ENCODE data around the gene RBM33.
A peak's percentile ranks its signal among the peaks of the same experiment; 100 is the strongest.

The RBM33 gene

GRCh38 chr7:155747209-155747608 lies 102.7 kb downstream of the RBM33 start:
- DNase-seq (ENCODE audit: low spot score) = no peak

DNA sequence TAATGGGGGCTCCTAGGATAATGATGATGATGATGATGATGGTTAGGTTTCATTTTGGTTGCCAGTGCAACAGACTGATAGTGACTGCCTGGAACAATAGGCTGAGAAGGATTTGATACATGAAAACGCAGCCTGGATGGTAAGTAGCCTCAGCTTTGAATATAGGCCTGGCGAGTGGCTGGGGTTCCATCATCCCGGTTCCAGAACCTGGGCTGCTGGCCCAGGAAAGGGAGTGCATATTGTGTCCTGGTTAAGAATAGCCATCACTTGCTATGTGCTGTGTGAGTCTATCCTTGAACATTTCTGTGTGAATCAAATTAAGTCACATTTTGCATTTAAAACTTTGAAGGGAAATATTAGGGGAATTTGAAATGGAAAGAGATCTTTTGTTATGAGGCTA lies 105.1 kb downstream of the RBM33 start:
- peak; percentile 78 for DNase-seq (ENCODE audit: low spot score)

GRCh38 chr7:155750255-155751125 lies 106.0 kb downstream of the RBM33 start:
- peak; percentile 81 for DNase-seq (ENCODE audit: low spot score)

GRCh38 chr7:155751409-155751808 lies 106.9 kb downstream of the RBM33 start:
- DNase-seq (ENCODE audit: low spot score) = no peak

DNA sequence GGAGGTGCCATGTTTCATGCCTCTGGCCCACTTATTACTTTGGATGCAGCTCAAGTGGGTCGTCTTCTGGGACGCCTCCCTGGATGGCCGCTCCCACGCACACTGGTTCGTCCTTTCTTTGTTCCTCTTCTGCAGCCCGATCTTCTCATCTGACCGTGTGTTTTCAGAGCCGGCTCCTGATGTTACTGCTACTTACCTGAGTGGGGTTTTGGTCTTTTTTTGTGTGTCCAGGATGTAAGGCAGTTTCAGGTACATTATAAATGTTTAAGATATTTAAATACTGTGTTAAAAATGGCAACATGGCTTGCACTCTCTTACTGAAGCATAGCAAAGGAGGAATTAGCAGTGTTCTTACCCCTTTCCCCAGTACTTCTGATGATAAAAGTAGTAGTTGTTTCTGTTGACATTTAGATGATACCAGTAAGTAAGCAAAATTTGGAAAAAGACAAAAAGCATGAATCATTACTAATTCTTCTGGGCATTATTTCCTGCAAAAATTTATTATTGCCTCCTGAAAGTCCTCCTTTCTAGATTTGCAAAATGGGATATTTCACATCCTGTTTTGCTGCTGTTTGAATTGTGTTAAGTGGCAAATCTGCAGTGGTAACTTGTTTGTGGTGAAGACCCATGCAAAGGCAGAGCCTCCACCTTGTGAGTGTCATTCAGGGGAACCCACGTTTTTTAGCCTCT lies 108.4 kb downstream of the RBM33 start:
- no peak for DNase-seq (ENCODE audit: low spot score)

- DNase-seq (ENCODE audit: low spot score) = peak; percentile 76
Observed at GRCh38 chr7:155753446-155753965, 109.0 kb downstream of the RBM33 start.

DNA sequence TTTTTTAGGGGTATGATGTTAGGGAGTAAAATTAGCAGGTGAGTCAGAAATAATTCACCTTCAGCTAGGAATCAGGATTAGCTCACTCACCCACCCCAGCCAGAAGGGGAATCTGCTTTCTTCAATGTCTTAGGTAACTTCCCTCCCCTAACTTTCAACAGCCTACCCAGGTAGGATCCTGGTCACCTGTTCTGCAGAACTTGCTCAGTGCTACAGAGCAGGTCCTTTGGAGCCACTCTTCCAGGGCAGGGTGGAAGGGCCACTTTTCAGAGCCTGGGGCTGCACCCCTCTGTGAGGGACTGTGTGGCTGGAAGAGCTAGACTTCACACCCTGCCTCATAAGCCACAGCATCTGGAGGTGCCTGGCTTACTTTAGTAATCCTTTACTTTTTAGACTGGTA lies 109.7 kb downstream of the RBM33 start:
- no peak for DNase-seq (ENCODE audit: low spot score)

DNA sequence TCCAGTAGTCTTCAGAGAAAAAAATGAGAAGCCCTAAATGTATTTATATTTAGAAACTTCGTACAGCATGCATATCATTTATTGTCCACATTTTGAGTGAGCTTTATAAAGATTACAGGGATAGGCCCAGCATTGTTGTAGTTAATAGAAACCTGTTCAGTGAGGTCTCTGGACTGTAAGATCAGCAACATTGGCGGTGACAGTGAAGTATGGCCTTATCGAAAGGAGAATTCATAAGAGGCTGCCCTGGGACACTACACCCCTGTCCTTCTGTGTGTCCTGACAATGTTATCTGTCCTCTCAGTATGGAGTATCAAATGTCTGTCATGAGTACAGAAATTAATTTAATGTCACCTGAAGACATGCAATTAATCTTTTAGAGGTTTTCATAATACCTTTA lies 110.6 kb downstream of the RBM33 start:
- no peak for DNase-seq (ENCODE audit: low spot score)

- DNase-seq (ENCODE audit: low spot score) = no peak
Observed at GRCh38 chr7:155756322-155756721, 111.9 kb downstream of the RBM33 start.

DNA sequence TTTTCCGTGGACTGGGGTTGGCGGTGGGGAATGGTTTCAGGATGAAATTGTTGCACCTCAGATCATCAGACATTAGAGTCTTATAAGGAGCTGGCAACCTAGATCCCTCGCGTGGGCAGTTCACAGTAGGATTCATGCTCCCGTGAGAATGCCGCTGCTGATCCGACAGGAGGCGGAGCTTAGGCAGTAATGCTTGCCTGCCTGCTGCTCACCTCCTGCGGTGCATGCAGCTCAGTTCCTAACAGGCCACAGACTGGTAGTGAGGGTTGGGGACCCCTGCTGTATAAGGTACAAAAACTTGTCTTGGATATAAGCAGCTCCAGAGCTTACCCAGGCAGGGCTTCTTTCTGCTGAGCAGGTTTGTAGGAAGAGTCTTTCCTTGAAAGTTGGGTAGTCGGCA lies 113.9 kb downstream of the RBM33 start:
- no peak for DNase-seq (ENCODE audit: low spot score)

GRCh38 chr7:155759740-155760430 lies 115.4 kb downstream of the RBM33 start:
- DNase-seq (ENCODE audit: low spot score) = no peak

DNA sequence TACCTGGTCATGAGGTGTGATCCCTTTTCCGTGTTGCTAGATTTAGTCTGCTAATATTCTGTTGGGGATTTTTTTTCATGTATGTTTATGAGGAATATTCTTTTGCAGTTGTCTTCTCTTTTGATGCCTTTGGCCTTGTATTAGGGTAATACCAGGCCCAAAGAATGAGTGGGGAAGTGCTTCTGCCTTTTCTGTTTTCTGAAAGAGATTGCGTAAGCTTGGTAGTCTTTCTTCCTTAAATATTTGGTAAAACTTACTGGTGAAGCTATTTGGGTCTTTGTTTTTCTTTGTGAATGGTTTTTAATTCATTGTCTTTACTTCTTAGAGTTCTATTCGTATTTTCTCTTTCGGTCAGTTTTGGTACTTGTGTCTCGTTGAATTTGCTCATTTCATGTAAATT lies 116.7 kb downstream of the RBM33 start:
- DNase-seq (ENCODE audit: low spot score) = no peak

- DNase-seq (ENCODE audit: low spot score) = no peak
Observed at GRCh38 chr7:155762036-155762435, 117.6 kb downstream of the RBM33 start.

DNA sequence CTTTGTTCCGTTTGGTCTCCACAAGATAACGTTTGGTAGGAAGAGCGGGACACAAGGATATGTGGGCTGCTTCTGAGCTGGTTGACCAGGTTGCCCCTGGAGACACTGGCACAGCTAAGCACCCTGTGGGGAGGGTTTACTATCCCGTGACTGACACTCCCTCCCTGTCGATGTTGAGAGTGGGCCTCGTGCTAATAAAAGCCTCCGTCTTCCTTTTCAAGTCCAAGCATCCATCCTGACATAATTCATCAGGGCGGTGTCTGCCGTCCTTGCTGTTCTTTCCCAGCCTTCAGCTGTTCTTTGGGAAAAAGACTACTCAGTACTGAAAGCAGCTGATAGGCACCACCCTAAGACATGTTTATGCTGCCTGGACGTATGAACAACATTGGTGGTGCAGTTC lies 118.2 kb downstream of the RBM33 start:
- peak; percentile 41 for DNase-seq (ENCODE audit: low spot score)

DNA sequence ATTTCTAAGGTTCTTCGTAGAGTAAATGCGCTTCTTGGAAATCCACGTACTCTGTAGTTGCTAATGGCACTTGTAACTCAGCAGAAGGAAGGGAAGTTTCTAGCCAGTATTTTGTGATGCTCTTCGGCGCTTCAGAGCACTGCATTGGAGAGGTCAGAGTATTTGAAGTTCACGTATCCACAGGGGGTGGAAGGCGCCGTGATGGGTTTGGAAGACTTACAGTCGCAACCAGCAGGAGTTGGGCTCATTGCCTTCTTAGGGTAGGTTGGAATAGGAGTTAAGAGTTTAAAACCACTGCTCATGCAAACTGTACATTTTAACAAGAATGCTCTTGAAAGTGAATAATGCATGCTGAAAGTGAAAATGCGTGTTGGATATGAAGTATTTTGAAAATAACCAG lies 118.7 kb downstream of the RBM33 start:
- peak; percentile 31 for DNase-seq (ENCODE audit: low spot score)

DNA sequence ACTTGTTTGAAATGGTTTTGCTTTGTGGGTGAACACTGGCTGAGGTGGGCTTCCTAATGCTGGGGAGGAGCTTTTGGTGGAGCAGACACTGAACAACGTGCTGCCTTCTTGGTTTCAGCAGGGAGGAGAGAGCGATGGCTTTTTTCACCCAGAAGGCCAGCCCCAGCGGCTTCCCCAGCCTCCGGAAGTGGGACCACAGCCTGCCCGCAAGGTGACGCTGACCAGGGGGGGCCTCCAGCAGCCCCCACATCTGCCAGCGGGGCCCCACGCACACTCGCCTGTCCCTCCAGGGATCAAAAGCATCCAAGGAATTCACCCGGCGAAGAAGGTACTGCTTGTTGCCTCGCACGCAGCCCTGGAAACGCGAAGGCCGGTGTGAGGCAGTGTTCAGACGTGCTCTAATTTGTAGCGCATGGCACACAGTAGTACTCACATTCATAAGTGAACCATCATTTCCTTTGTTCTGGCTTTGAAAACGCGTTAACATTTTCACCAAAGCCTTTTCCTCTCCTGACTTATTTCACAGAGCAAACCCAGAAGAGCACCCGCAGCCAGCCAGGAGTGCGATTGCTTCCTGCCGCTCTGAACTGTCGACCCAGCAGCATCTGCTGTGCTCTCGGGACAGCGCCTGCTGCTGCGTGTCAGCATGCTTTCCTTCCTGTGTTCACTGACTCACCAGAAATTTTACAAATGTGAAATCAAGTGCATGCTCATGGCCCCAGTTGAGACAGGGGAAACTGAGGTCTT lies 119.4 kb downstream of the RBM33 start:
- DNase-seq (ENCODE audit: low spot score) = peak; percentile 39

DNA sequence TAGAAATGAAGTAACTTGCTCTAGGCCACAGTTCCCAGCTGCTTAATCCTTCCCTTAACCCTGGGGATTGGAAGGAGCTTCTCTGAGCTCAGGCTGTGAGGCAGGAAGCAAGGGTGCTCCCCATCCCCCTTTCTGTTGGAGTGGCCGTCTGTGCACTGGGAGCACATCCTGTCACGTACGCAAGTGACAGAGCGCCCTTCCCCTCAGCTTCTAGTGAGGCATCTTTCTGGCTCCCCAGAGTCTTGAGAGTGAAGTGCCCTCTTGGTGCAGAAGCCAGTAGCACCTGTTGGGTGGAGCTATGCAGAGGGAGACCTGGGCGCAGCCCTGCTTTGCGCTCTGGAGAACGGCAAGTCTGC lies 120.0 kb downstream of the RBM33 start:
- DNase-seq (ENCODE audit: low spot score) = no peak

DNA sequence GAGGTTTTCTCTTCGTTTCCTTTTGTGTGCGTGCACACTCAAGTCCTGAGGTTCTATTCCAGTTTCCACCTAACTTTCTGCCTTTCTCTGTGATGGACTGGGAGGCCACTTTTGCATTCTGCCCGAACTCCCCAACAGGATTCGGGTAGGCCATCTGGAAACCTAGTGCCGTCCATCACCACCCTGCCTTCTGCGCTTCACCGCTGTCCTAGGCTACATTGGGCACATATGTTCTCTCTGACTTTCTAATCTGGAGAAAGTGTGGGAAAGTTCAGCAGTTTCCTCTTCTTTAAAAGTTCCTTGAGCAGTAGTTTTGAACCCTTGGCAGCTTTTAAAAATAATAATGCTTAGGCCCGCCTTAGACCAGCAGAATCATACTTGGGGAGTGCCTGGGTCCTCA lies 121.0 kb downstream of the RBM33 start:
- no peak for DNase-seq (ENCODE audit: low spot score)

GRCh38 chr7:155766386-155766785 lies 121.9 kb downstream of the RBM33 start:
- DNase-seq (ENCODE audit: low spot score) = no peak

- no peak for DNase-seq (ENCODE audit: low spot score)
Observed at GRCh38 chr7:155766966-155767916, 122.8 kb downstream of the RBM33 start.

GRCh38 chr7:155769701-155770100 lies 125.2 kb downstream of the RBM33 start:
- no peak for DNase-seq (ENCODE audit: low spot score)

Data from cerebellar cortex (tissue), 1 donor.